Stimulated activated CD4-positive, alpha-beta T cell treated with anti-CD3 and anti-CD28 coated beads, Interleukin-12 subunit alpha, Interleukin-12 subunit beta, amount 100 ng/mL, for 24 hours (primary cell): ENCODE measurements around the gene PARG.
"Not testable (repeated sequence)": the region's sequence is repeated elsewhere in the genome, so short reads cannot be mapped to it uniquely, and the experiment has no call there.

Experiments
- DNase-seq, 2 experiments: peaks; one replicate each; pipeline ENCODE4 v3.0.0-alpha.2; 2020; ENCODE audit warnings: low read depth in 2 of 2

Gene PARG

DNA sequence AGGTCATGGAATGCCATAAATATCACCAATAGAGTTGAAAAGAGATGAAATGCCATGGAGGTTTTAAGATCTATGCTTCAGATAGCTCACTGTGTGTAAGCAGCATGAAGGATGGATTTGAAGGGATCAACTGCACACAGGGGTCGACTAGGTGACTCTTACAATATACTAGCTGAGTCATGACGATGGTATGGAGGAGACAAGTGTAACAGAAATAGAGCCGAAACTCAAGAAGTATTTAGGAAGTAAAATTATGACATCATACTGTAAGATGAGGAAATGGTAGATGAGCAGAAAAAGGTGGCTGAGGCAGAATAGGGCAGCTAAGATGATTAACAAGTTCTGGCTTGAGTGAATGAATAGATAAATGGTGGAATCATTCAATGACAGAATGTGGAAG lies 38.0 kb downstream of the PARG start:
- DNase-seq: not testable (repeated sequence)

- not testable (repeated sequence) for DNase-seq
These were observed 41.4 kb downstream of the PARG start for GRCh38 chr10:49900406-49900805.

DNA sequence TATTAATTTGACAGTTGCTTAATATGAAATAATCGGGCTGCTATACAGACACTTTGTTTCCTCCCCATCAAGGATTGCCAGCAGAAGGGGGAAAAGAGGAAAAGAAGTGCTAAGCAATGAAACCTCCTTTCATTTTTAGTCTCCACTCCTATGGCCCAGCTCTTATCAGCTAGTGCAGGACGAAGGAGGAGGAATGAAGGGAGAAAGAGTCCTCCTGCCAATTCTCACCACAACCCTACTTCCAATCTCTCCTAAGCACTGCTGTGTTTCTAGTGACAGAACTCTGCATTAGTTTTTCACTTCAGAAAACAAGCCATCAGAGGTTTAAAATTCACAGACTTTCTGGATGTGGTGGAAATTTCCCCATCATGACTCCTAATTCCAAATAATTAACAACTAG lies 41.8 kb downstream of the PARG start:
- DNase-seq: not testable (repeated sequence)

- DNase-seq: not testable (repeated sequence)
These were observed 51.8 kb downstream of the PARG start for GRCh38 chr10:49890025-49890424.

DNA sequence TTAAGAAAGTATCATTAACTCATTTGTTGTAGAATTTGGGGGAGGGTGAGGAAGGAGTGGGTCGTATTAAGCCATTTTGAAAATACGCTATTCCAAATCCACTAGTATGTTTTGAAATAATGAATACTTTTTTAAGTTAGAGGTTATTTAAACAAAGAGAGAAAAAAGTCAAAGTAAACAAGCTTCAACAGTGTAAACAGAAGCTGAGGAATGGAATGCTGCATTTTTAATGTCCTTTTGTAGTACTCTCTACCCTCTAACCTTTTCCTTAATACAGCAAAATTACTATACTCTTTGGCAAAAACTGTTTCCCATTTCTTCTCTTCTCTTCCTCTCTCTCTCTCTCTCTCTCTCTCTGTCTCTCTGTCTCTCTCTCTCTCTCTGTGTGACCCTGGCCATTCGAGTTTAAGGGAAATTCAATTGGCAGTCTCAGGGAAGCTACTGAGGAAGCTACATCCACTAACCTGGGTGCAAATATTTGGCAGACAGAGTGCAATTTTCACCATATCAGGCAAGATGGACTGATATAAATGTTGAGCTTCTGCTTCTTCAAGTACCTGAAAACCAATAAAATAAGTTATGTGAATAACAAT lies 57.0 kb downstream of the PARG start:
- not testable (repeated sequence) for DNase-seq

DNA sequence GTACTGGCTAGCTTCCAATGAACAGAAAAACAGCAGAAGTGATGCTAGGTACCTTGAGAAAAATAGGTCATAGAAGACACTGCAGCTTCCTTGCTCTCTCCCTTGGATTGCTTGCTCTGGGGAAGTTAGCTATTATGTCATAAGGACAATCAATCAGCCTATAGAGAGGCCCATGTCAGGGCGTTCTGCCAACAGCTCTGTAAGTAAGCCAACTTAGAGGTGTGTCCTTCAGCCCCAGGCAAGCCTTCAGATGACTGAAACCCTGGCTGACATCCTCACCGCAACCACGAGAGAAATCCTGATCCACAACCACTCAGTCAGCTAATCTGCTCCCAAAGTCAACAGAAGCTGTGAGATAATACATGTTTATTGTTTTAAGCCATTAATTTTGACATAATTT lies 58.0 kb downstream of the PARG start:
- DNase-seq: not testable (repeated sequence)

GRCh38 chr10:49882327-49882726 lies 59.5 kb downstream of the PARG start:
- not testable (repeated sequence) for DNase-seq

GRCh38 chr10:49872740-49873139 lies 69.1 kb downstream of the PARG start:
- DNase-seq: not testable (repeated sequence)

DNA sequence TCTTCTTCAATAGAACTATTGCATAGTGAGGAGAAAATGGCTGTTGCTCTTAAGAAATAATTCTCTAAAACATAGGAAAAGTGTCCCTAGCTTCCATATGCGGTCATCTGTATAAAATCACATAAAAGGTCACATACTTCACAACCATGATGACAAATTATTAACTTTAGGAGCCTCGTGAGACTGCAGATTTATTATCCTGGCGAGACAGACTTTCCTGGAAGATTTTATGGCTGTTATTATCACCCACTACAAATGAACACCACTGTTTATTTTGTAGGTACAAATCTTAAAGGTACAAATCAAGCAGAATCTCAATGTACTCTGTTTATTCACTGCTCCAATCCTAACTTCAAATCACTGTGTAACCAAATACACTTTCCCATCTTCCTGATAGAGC lies 70.4 kb downstream of the PARG start:
- not testable (repeated sequence) for DNase-seq

- DNase-seq: not testable (repeated sequence)
These were observed 81.9 kb downstream of the PARG start for GRCh38 chr10:49859933-49860332.

GRCh38 chr10:49858697-49859382 lies 83.0 kb downstream of the PARG start:
- DNase-seq: not testable (repeated sequence)

- DNase-seq: not testable (repeated sequence)
These were observed 92.3 kb downstream of the PARG start for GRCh38 chr10:49849520-49849919.

DNA sequence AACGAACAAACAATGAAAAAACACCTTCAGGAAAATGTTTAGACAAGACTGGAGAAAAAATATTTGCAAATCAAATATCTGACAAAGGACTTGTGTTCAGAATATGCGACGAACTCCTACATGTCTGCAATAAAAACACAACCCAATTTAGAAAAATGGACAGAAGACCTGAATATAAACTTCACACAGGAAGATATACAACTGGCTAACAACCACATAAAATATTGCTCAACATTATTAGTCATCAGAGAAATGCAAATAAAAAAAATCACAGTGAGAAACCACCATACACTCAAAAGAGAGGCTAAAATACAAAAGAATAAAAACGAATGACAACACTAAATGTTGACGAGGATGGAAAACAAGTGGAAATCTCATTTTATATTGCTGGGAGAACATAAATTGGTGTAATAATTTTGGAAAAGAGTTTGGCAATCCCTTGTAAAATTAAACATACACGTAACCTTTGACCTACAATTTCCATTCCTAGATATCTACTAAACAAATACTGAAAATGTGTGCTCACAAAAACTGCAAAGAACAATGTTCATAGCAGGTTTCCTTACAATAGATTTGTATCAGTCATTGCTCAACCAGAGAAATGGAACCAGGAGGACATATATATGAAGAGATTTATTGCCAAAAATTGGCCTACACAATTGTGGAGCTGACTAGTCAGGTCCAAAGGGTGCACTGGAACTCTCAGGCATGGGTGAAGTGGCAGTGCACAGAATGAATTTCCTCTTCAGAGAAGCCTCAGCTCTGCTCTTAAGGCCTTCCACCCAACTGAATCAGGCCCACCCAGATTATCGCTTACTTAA lies 96.8 kb downstream of the PARG start:
- DNase-seq: no peak

GRCh38 chr10:49842333-49842628 lies 99.5 kb downstream of the PARG start:
- not testable (repeated sequence) for DNase-seq

GRCh38 chr10:49841615-49842332 lies 100.1 kb downstream of the PARG start:
- no peak for DNase-seq

GRCh38 chr10:49837685-49838084 lies 104.1 kb downstream of the PARG start:
- DNase-seq: no peak

DNA sequence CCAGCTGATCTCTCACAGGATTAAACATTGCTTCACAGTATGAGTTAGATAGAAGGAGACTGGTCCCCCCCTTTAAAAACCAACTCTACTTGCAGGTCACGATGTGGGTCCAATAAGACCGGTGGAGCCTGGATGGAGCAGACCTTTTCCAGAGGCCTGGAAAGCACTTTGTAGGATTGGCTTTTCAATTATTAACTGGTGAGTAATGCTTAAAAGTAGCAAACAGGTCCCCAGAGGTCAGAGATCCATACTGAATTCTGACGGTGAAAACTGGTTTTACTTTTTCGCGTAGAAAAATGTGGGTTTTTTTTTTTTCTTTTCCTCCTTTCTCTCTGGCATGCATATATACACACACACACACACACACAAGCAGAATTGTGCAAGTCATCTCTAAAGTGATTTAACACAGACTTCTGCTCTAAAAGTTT lies 104.8 kb downstream of the PARG start:
- DNase-seq: no peak

GRCh38 chr10:49834976-49835375 lies 106.9 kb downstream of the PARG start:
- no peak for DNase-seq

DNA sequence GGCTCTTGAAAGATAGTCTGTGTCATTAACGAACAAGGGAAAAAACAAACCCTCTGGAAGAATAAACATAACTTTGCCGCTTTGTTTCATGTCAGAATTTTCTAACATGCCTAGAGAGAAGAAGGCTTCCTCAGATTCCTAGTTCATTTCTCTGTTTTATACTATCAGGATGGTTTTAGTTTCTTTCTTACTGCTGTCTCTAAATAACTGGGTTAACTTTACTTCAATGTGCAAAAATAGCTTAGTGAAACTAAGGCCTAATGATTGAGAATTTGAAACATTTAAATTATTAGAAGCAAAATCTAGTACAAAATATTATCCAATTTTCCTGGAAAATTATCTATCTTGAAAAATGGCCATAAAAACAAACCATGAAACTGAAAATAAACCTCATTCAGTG lies 107.6 kb downstream of the PARG start:
- no peak for DNase-seq

DNA sequence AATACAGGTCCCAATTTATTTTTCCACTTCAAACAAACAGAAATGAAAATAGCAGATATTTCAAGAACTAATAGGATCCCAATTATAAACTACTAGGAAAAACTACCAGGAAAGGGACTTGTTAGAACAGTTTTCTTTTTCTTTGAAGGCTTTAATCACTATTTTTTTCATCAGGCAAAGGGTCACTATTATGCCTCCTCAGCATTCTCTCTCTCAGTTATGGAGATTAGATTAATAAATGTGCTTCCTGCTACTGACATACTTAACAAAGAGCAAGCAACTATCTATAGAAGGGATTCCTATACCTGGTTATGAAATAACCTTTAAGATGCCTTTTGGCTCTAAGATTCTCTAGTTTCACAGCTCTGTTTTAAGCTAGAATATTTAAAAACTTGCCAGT lies 108.7 kb downstream of the PARG start:
- DNase-seq: no peak

DNA sequence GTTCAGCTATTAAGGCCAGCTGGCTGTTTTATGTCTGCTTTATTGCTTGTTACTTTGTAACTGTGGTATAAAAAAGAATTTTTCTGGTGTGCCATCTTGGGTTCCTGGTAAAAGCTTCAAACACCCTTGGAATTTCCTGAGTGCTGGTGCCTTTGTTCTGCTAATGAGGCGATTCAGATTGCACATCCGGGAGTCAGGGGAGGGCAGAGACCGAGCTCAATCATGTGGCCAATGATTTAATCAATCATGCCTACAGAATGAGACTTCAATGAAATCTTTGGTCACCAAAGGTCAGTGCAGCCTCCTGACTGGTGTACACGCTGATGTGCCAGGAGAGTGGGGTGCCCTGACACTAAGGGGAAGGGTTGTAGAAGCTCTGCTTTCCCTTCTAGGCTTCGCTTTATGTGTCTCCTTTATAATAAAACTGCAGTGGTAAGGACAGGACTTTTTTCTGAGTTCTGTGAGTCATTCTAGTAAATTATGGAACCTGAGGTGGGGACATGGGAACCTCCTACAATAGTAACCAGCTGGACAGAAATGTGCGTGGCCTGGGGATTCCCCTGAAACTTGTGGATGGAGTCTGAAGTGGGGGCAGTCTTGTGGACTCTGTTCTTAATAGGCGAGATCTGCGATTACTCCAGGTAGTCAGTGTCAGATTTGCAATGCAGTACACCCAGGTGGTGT lies 110.3 kb downstream of the PARG start:
- DNase-seq: no peak

DNA sequence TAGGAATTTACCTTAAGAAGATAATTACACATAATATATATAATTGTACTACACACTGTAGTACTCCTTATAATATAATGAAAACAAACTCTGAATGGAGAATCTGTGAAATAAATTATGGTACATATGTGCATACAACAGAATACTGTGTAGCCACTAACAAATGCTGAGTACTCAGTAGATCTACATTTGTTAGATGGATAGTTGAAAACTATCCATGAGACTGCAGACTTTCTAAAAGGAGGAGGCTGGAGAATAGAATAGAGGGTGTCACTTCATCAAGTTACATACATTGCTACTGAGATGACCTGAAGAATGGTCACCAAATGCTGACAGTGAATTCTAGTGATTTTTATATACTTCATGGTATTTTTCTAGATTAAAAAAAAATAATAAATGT lies 111.0 kb downstream of the PARG start:
- no peak for DNase-seq
